ENCODE measurements around the gene MISFA. TPM values are rescaled to one million over a fixed set of nuclear protein-coding genes. Genes with fewer than 3 reads are reported as not detected.
A peak's percentile ranks its signal among the peaks of the same experiment; 100 is the strongest.

Gene MISFA
- total and polyA plus RNA-seq, 9 of the 15 experiments (the other 6 are each of a cell fraction or from before 2014, with no cell fraction given), result 1.6 to 6.3 (median 3.4) TPM

- TF ChIP-seq HMBOX1 (IDR thresholded peaks at IDR 0.05) (0 out of 2 replicates have a peak, but pooled peaks have one; percentile 11), ETV1 (tag; conservative IDR thresholded peaks at IDR 0.05; ENCODE audit: low read depth) (peak; percentile 65; the same call in 1 of the 2 replicates), RBBP5 (IDR thresholded peaks at IDR 0.05; ENCODE audit: borderline replicate concordance, insufficient read depth, low read length, poor library complexity, severe bottlenecking) (peak; percentile 84), TEAD4 (IDR thresholded peaks at IDR 0.05; ENCODE audit: low read length) (peak; percentile 38), TEAD4 (CRISPR knock-in tag; IDR thresholded peaks at IDR 0.05; ENCODE audit: borderline replicate concordance) (peak; percentile 73; the same call in 1 of the 2 replicates), CCNT2 (IDR thresholded peaks at IDR 0.05; ENCODE audit: borderline replicate concordance, extremely low read depth, insufficient read length, low read depth, low read length) (peak; percentile 29), SNRNP70 (optimal IDR thresholded peaks at IDR 0.05; ENCODE audit: low read depth, low read length) (no peak), CXXC5 (CRISPR knock-in tag; IDR thresholded peaks at IDR 0.05) (peak; percentile 82), ESRRA (IDR thresholded peaks at IDR 0.05; ENCODE audit: borderline replicate concordance, low read depth) (peak; percentile 55), MECOM (CRISPR knock-in tag; IDR thresholded peaks at IDR 0.05) (0 out of 2 replicates have a peak, but pooled peaks have one; percentile 26), TOE1 (IDR thresholded peaks at IDR 0.05; ENCODE audit: borderline replicate concordance) (peak; percentile 29; the same call in 1 of the 2 replicates), TOE1 (CRISPR knock-in tag; IDR thresholded peaks at IDR 0.05; ENCODE audit: borderline replicate concordance, low read depth) (no peak), GABPB1 (CRISPR knock-in tag; IDR thresholded peaks at IDR 0.05) (peak; percentile 99), FOXK1 (CRISPR knock-in tag; IDR thresholded peaks at IDR 0.05; ENCODE audit: borderline replicate concordance) (0 out of 2 replicates have a peak, but pooled peaks have one; percentile 41), FOSL1 (tag; conservative IDR thresholded peaks at IDR 0.05) (peak; percentile 52), LARP7 (IDR thresholded peaks at IDR 0.05) (no peak), CREM (IDR thresholded peaks at IDR 0.05; ENCODE audit: low read depth) (peak; percentile 99)
Observed at GRCh38 chr11:18634140-18635032, 34.8 kb downstream of the MISFA start, which contains the start of gene SPTY2D1 (continued).
